GM12872 (cell line): ENCODE measurements around the gene HHIPL1.

Source experiments
- TF ChIP-seq, protein P1 (sequence below): IDR thresholded peaks from 3 replicates; pipeline ENCODE4 v1.5.1; 2011; ENCODE audit warnings: low read depth, mild to moderate bottlenecking, low read length, moderate library complexity; ENCODE audit not compliant: insufficient read depth

The HHIPL1 gene

GRCh38 chr14:99716091-99716849 is 71.3 kb downstream of the HHIPL1 start:
- TF ChIP-seq, protein P1, sequence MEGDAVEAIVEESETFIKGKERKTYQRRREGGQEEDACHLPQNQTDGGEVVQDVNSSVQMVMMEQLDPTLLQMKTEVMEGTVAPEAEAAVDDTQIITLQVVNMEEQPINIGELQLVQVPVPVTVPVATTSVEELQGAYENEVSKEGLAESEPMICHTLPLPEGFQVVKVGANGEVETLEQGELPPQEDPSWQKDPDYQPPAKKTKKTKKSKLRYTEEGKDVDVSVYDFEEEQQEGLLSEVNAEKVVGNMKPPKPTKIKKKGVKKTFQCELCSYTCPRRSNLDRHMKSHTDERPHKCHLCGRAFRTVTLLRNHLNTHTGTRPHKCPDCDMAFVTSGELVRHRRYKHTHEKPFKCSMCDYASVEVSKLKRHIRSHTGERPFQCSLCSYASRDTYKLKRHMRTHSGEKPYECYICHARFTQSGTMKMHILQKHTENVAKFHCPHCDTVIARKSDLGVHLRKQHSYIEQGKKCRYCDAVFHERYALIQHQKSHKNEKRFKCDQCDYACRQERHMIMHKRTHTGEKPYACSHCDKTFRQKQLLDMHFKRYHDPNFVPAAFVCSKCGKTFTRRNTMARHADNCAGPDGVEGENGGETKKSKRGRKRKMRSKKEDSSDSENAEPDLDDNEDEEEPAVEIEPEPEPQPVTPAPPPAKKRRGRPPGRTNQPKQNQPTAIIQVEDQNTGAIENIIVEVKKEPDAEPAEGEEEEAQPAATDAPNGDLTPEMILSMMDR, result no peak

GRCh38 chr14:99716850-99717681 is 72.1 kb downstream of the HHIPL1 start:
- TF ChIP-seq, protein P1, result no peak

DNA sequence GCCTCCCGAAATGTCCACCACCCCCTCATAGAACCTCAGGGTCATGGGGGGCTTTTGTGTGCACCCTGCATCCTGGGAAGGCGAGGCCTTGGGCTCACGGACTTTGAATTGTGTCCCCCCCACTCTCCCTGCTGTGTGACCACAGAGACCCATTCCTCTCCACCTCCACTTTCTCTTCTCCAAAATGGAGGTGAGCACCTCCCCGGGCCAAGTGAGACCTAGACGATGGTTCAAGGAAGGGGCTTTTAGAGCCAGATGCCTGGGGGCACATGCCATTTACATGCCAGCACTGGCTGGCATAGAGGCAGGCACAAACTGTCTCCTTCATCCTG is 72.7 kb downstream of the HHIPL1 start:
- TF ChIP-seq, protein P1, result no peak

DNA sequence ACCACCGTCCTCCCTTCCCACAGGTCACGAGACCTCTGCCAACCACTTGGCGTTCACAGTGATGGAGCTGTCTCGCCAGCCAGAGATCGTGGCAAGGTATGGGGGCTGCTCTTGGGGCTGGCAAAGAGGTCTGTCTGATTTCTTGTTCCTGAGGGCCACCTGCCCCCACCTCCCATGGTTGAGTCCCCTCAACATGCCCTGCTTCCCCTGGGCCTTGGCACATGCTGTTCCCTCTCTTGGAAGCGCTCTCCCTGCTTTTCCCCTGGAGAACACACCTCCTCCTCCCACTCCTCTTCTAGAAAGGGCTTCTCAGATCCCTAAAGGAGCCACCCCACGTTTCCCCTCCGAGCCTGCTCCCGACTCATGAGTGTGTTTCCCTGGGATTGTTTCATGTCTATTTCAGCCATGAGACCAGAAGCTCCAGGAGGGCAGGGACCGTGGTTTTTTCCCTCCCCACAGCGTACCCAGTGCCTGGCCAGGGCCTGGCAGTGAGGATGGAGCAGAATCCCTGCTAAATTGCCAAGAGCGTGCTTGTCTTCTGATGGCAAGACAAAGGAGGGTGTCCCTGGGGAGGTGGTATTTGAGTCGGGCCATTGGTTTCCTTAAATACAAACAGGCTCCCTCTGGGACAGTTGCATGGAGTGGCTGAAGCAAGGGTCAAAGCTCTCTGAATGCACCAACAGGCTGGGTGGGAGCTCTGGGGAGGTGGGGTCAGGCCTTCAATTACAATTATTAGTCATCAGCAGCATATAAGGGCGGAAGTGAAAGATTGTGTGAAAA is 73.3 kb downstream of the HHIPL1 start:
- TF ChIP-seq, protein P1, result no peak

DNA sequence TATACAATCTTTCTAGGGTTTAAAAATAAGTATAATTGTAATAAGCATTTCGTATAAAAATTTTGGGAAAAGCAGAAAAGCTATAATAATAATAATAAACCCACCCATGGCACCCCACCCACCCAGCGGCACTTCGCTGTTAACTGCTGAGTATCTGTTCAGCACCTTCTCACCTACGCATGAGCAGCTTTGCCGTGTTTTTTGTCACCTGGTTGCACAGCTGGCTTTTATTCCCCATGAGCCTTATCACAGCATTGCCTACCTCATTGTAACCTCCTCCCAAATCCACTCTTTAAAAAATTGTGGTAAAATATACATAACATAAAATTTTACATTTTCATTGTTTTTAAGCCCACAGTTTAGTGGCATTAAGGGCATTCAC is 73.9 kb downstream of the HHIPL1 start:
- TF ChIP-seq, protein P1, result no peak

DNA sequence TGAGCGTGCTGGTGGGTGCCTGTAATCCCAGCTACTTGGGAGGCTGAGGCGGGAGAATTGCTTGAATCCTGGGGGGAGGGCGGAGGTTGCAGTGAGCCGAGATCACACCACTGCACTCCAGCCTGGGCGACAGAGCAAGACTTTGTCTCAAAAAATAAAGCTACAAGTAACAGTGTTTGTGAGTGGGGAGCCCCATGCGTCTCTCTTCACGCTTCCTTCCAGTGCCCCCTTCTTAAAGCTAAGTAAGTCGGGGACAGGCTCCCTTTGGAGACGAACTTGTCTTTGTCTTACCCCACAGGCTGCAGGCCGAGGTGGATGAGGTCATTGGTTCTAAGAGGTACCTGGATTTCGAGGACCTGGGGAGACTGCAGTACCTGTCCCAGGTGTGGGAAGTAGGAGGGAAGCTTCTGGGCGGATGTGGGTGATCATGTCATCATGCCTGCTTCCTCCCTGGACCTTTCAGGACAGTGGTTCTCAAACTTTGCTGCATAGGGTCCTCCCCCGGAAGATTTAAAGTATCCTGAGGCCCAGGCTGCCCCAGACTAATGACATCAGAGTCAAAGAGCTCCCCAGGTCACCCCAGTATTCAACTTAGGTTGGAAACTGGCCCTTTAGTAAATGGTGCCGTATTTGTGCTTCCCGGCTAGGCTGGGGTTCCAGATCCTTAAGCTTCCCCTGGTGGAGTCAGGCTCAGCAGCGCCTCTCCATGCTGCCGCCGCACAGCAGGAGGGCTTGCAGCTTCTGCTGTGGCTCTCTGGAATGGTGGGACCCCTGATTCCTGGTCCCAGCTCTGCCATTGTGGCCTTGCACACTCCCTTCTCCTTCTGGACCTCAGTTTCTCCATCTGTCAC is 76.2 kb downstream of the HHIPL1 start:
- TF ChIP-seq, protein P1, result no peak
